Cardiac muscle cell (in vitro differentiated cells and primary cell): ENCODE results near the gene RAMP3. TPM values are rescaled to one million over a fixed set of nuclear protein-coding genes. Genes with fewer than 3 reads are reported as not detected.
A peak's percentile ranks its signal among the peaks of the same experiment; 100 is the strongest.

Experiments used
- DNase-seq, 2 donors: peaks; one replicate each; pipeline versions ENCODE4 v3.0.0 to v3.0.0-alpha.2; 2010 to 2017; ENCODE audit warnings: low read depth in 1 of 2, low spot score in 1 of 2
- H3K27ac ChIP-seq: fragments of 200-600 bp; sonication (generic); 2 replicates; pipeline ENCODE4 v1.5.1; 2016
- H3K27me3 ChIP-seq: fragments of 200-600 bp; sonication (generic); 2 replicates; pipeline ENCODE4 v1.6.0; 2016; ENCODE audit warnings: control low read depth
- H3K36me3 ChIP-seq: fragments of 200-600 bp; sonication (generic); 2 replicates; pipeline ENCODE4 v1.5.1; 2016; ENCODE audit warnings: control low read depth
- H3K4me1 ChIP-seq: fragments of 200-600 bp; sonication (generic); 2 replicates; pipeline ENCODE4 v1.8.1; 2017; ENCODE audit warnings: low read depth, mild to moderate bottlenecking, mixed run types
- H3K4me3 ChIP-seq: fragments of 200-600 bp; sonication (generic); 2 replicates; pipeline ENCODE4 v1.5.1; 2016; ENCODE audit warnings: mild to moderate bottlenecking
- H3K9me3 ChIP-seq: fragments of 200-600 bp; sonication (generic); 2 replicates; pipeline ENCODE4 v1.5.1; 2017; ENCODE audit warnings: low read depth, mild to moderate bottlenecking, control low read depth
- CTCF ChIP-seq: IDR thresholded peaks from 2 replicates; pipeline ENCODE4 v1.5.1; 2012; ENCODE audit warnings: low read depth, mild to moderate bottlenecking, low read length
- polyA plus RNA-seq: library from polyadenylated mRNA; unstranded; fragments of >200 nt; fragmentation: Nextera tagmentation; extraction: Ambion mirVana; gene quantifications from 2 replicates; pipeline ENCODE4 v1.2.1, GENCODE V29; 2016
- total RNA-seq: library from RNA; depleted of rRNA; stranded (reverse); fragments of >200 nt; gene quantifications from 2 replicates; pipeline ENCODE4 v1.2.3, GENCODE V29; 2016

The RAMP3 gene
- total and polyA plus RNA-seq, 2 experiments from 2014 or later, result not detected

- no peak overlapping the region for H3K27ac ChIP-seq
- H3K36me3 ChIP-seq, result no peaks in the 10 kb centered on the region
- no peak for DNase-seq
- no peak for TF ChIP-seq CTCF
- H3K4me1 ChIP-seq, result no peaks in the 10 kb centered on the region
- H3K4me3 ChIP-seq, result no peak overlapping the region
- H3K27me3 ChIP-seq, result no peaks in the 10 kb centered on the region
- H3K9me3 ChIP-seq, result no peaks in the 10 kb centered on the region
These were observed 24.2 kb upstream of the RAMP3 start for GRCh38 chr7:45133352-45133751.

DNA sequence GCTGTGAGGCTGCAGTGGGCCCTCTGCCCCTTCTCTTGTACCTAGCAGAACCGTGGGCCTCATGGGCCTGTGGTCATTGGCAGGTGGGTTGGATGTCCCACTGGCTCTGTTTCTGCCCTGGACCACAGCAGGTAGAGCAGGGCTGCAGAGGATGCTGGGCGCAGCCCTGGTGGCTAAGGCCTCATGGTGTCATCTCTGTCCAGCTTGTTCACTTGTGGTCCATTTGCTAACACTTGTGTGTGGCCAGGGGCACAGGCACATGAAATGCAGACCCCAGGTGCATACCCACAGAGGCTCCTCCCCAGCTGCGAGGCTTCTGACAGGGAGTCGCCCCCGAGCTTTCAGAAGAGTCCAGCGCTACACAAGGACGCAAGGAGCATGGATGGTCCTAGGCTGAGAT, 23.7 kb upstream of the RAMP3 start:
- H3K36me3 ChIP-seq, result no peaks in the 10 kb centered on the region
- no peak for DNase-seq
- H3K27me3 ChIP-seq, result no peaks in the 10 kb centered on the region
- H3K4me1 ChIP-seq, result no peaks in the 10 kb centered on the region
- no peak for TF ChIP-seq CTCF
- H3K9me3 ChIP-seq, result no peaks in the 10 kb centered on the region
- no peak overlapping the region for H3K4me3 ChIP-seq
- no peak overlapping the region for H3K27ac ChIP-seq

DNA sequence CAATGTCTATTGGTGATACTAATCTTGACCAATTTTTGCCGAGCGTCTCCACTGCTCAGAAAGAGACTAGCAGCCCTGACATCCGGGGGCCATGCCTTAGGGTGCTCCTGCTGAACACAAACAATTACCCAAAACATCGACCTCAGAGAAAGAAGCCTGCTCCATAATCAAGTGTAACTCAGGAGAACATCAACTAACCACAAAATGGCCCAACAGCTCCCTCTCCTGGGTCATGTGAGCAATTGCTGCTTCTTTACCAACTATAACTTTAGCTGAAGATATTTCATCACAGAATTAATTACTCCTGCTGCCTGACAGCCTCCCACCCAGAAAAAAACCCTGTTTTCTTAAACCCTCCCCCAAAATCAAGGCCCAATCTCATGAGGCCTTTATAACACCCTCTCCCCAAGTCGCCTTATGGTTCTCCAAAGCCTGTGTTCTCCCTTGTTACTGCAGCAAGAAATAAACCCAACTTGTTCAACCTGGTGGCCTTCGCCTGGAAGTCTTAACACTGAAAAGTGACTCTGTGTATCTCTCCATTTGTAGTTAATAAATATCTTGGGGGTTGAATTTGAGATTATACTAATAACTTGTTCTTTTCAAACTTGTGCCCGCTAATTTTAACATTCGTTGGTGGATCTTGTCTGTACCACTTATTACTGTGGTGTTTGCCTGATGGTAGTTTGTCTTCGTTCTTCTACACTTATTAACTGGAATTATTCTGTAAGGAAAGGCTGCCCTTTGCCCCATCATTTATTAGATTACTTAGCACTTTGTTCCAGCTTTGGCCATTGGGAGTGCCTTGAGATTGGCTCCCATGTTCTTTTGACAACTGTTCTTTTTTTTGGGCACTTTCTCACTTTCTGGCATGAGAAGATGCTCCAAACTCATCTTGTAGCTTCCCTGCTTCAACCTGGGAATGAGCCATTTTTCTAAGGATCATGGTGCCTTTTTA, 21.2 kb upstream of the RAMP3 start:
- H3K27ac ChIP-seq, result no peak overlapping the region
- TF ChIP-seq CTCF, result peak; percentile 86
- H3K36me3 ChIP-seq, result no peaks in the 10 kb centered on the region
- DNase-seq, result peak; percentile 78 to 84
- H3K9me3 ChIP-seq, result no peaks in the 10 kb centered on the region
- H3K4me1 ChIP-seq, result no peaks in the 10 kb centered on the region
- no peaks in the 10 kb centered on the region for H3K27me3 ChIP-seq
- H3K4me3 ChIP-seq, result no peak overlapping the region

DNA sequence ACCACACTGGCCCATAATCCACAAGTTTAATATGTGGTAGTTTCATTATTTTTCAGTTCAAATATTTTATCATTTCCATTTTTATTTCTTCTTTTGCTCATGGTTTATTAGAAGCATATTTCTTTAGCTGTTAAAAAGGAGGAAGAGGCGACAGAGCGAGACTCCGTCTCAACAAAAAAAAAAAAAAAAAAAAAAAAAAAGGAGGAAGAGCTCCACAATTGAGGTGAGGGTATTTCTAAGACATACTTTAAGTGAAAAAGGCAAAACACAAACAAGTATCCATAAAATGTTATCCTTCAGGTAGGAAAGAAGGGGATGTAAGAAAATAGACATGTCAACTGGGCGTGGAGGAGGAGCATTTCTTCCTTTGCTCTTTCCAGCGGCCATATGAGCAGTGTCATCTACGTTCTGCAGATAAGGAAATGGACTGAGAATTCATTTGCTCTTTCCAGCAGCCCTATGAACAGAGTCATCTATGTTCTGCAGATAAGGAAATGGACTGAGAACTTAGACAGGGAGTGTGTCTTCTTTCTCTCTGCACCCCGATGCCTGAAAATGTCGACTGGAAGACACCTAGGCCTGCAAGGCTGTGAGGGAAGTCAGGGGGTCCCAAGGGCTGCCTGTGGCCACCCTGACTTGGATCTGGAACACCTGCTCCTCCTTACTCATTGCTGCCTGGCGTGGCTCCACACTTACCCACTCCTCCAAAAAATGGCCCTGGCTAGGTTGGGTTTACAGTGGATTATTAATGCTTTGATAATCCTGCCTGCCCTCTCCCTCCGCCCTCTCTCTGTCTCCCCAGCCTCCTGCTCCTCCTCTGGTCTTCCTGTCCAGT, 18.9 kb upstream of the RAMP3 start:
- Histone ChIP-seq H3K9me3 (no peaks in the 10 kb centered on the region), H3K27ac (no peak overlapping the region), H3K4me3 (no peak overlapping the region), H3K4me1 (no peaks in the 10 kb centered on the region), H3K27me3 (no peaks in the 10 kb centered on the region), H3K36me3 (no peaks in the 10 kb centered on the region)
- DNase-seq, result no peak
- TF ChIP-seq CTCF, result no peak

DNA sequence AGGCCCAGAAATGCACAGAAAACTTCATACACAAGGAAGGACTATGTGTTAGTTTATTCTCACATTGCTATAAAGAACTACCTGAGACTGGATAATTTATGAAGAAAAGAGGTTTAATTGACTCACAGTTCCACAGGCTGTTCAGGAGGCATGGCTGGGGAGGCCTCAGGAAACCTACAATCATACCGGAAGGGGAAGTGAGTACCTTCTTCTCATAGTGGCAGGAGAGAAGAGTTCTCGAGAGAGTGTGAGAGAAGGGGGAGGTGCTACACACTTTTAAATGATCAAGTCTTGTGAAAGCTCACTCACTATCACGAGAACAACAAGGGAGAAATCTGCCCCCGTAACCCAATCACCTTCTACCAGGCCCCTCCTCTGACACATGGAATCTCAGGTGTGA, 16.8 kb upstream of the RAMP3 start:
- H3K9me3 ChIP-seq, result no peaks in the 10 kb centered on the region
- TF ChIP-seq CTCF, result no peak
- no peaks in the 10 kb centered on the region for H3K27me3 ChIP-seq
- no peak overlapping the region for H3K27ac ChIP-seq
- DNase-seq, result no peak
- no peaks in the 10 kb centered on the region for H3K36me3 ChIP-seq
- no peak overlapping the region for H3K4me3 ChIP-seq
- H3K4me1 ChIP-seq, result no peaks in the 10 kb centered on the region
